ENCODE measurements around the gene KAT6B. TPM values are rescaled to one million over a fixed set of nuclear protein-coding genes. Genes with fewer than 3 reads are reported as not detected.

KAT6B gene
- total and polyA plus RNA-seq, 7 donors = 2.1 to 21.3 (median 16.9) TPM

- Histone ChIP-seq H3K36me3 (ENCODE audit: insufficient read depth in 1 of 2, low read depth in 1 of 2) (peaks cover 0 to 21% of the 10 kb centered on the region in 2 donors), H3K9me3 (no peaks in the 10 kb centered on the region), H3K4me3 (no peak overlapping the region), H3K4me1 (peaks cover 38% of the 10 kb centered on the region), H3K27me3 (ENCODE audit: insufficient read depth in 3 of 3, low read length in 2 of 3) (no peaks in the 10 kb centered on the region), H3K27ac (peak overlapping the region; percentile 68)
- DNase-seq = no peak
- no peak for ATAC-seq
- intact Hi-C loops (cut with DNase I) = no loop called here
- peak; percentile 12 for TF ChIP-seq CTCF (IDR thresholded peaks at IDR 0.05)
- WGBS, 3 donors = 59 to 66% (median 61%) methylated on average over 14 of the region's 14 CpGs
Observed at GRCh38 chr10:75034714-75035258, 208.4 kb downstream of the KAT6B start.

DNA sequence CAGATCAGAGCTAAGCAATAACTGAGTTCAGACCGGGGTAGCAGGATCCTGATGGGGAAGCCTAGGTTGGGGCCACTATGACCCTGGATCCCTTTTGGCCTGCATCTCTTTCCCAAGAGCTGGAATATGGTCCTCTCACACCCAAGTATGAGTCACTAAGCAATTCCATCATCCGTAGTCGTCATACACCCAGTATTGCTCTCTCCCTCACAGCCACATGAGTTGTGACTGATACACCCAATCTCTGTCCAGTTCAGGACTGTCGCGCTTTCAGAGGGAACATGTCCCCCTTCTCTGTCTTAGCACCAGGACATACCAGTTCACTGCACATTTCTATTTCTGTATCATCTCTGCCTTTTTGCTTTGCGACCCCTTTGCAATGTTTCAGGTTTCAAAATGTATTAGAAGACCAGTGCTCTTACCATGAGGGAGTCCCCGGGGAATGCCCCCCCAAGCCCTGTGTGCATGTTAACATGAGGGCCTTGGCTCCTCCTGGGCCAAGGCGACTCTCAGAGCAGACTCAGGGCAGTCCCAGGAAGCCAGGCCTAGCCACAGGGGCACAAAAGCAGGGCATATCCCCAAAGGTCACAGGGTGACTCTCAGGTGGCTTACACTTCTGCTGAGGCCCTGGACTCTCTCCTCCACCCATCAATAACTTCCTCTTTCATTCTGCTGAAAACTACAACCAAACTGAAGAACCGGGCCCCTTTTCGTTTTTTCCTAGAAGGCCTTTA, 209.7 kb downstream of the KAT6B start:
- Histone ChIP-seq H3K4me3 (no peak overlapping the region), H3K4me1 (peaks cover 51% of the 10 kb centered on the region), H3K36me3 (ENCODE audit: insufficient read depth in 1 of 2, low read depth in 1 of 2) (peaks cover 0 to 8% of the 10 kb centered on the region in 2 donors), H3K27ac (peak overlapping the region; percentile 56), H3K27me3 (ENCODE audit: insufficient read depth in 3 of 3, low read length in 2 of 3) (no peaks in the 10 kb centered on the region), H3K9me3 (no peaks in the 10 kb centered on the region)
- DNase-seq = no peak
- ATAC-seq = peak; percentile 48 to 66 (median 58)
- no peak for TF ChIP-seq CTCF (IDR thresholded peaks at IDR 0.05)
- intact Hi-C loops (cut with DNase I) = no loop called here
- WGBS, 3 donors = 82 to 93% (median 87%) methylated on average over 10 of the region's 10 CpGs

- Histone ChIP-seq H3K4me1 (peaks cover 64% of the 10 kb centered on the region), H3K9me3 (no peaks in the 10 kb centered on the region), H3K27ac (peak overlapping the region; percentile 27), H3K27me3 (ENCODE audit: insufficient read depth in 3 of 3, low read length in 2 of 3) (no peaks in the 10 kb centered on the region), H3K36me3 (ENCODE audit: insufficient read depth in 1 of 2, low read depth in 1 of 2) (peaks cover 0 to 5% of the 10 kb centered on the region in 2 donors), H3K4me3 (no peak overlapping the region)
- 87 to 94% (median 91%) methylated on average over 32 of the region's 32 CpGs for WGBS, 3 donors
- no peak for ATAC-seq
- TF ChIP-seq CTCF (IDR thresholded peaks at IDR 0.05) = no peak
- DNase-seq = no peak
- intact Hi-C loops (cut with DNase I) = no loop called here
Observed at GRCh38 chr10:75037171-75038153, 211.1 kb downstream of the KAT6B start.

DNA sequence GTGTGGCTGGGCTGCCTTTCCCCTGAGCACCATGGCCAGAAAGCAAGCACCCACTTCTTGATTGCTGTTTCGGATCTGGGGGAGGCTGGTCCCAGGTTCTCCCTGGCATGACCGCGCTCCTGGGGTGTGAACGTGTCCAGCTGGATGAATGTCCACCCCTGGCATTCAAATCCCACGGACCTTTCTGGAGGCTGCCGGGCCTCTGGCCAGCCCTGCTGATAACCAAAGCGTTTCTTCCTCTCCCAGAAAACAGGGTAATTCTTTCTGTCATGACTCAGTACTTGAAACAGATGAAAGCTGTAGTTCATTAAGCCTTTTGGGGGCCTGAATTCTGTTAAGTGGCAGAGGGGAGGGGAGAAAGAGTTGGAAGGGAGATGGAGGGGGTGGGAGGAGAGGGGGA, 211.9 kb downstream of the KAT6B start:
- TF ChIP-seq CTCF (IDR thresholded peaks at IDR 0.05) = no peak
- intact Hi-C loops (cut with DNase I) = no loop called here
- Histone ChIP-seq H3K4me1 (peaks cover 67% of the 10 kb centered on the region), H3K36me3 (ENCODE audit: insufficient read depth in 1 of 2, low read depth in 1 of 2) (peaks cover 0 to 5% of the 10 kb centered on the region in 2 donors), H3K27ac (peak overlapping the region; percentile 10), H3K9me3 (no peaks in the 10 kb centered on the region), H3K4me3 (no peak overlapping the region), H3K27me3 (ENCODE audit: insufficient read depth in 3 of 3, low read length in 2 of 3) (no peaks in the 10 kb centered on the region)
- peak in 1 of 2 donors; percentile 30 for DNase-seq
- no peak for ATAC-seq
- WGBS, 3 donors = 34 to 70% (median 37%) methylated on average over 7 of the region's 7 CpGs
